HG03039 (cell line): ENCODE data around the gene MTUS2.
"Not testable (repeated sequence)": the region's sequence is repeated elsewhere in the genome, so short reads cannot be mapped to it uniquely, and the experiment has no call there.

Source experiments
- ATAC-seq: cut with Tn5 transposase; IDR thresholded peaks from one replicate; pipeline ENCODE4 v1.9.1; 2021; ENCODE audit warnings: mild to moderate bottlenecking, moderate library complexity; ENCODE audit not compliant: unreplicated experiment

The MTUS2 gene

GRCh38 chr13:29156136-29156535 is 336.0 kb downstream of the MTUS2 start:
- ATAC-seq, result no peak

- ATAC-seq, result no peak
These were observed 339.7 kb downstream of the MTUS2 start for GRCh38 chr13:29159871-29160270.

GRCh38 chr13:29160862-29161261 is 340.7 kb downstream of the MTUS2 start:
- ATAC-seq, result no peak

- ATAC-seq, result no peak
These were observed 341.5 kb downstream of the MTUS2 start for GRCh38 chr13:29161676-29162075.

- no peak for ATAC-seq
These were observed 342.6 kb downstream of the MTUS2 start for GRCh38 chr13:29162638-29163235.

GRCh38 chr13:29164116-29164515 is 344.0 kb downstream of the MTUS2 start:
- no peak for ATAC-seq

GRCh38 chr13:29165216-29165615 is 345.1 kb downstream of the MTUS2 start:
- no peak for ATAC-seq

- ATAC-seq, result no peak
These were observed 345.7 kb downstream of the MTUS2 start for GRCh38 chr13:29165840-29166239.

GRCh38 chr13:29170436-29171082 is 350.4 kb downstream of the MTUS2 start:
- ATAC-seq, result no peak

GRCh38 chr13:29171244-29171643 is 351.1 kb downstream of the MTUS2 start:
- no peak for ATAC-seq

- ATAC-seq, result no peak
These were observed 354.0 kb downstream of the MTUS2 start for GRCh38 chr13:29174093-29174492.

- no peak for ATAC-seq
These were observed 355.2 kb downstream of the MTUS2 start for GRCh38 chr13:29175250-29175873.

- no peak for ATAC-seq
These were observed 359.9 kb downstream of the MTUS2 start for GRCh38 chr13:29180055-29180454.

- no peak for ATAC-seq
These were observed 362.1 kb downstream of the MTUS2 start for GRCh38 chr13:29182216-29182615.

GRCh38 chr13:29185926-29186325 is 365.8 kb downstream of the MTUS2 start:
- ATAC-seq, result no peak

- ATAC-seq, result no peak
These were observed 367.4 kb downstream of the MTUS2 start for GRCh38 chr13:29187584-29187983.

GRCh38 chr13:29190298-29190697 is 370.2 kb downstream of the MTUS2 start:
- no peak for ATAC-seq

- no peak for ATAC-seq
These were observed 372.9 kb downstream of the MTUS2 start for GRCh38 chr13:29193083-29193482.

- no peak for ATAC-seq
These were observed 375.3 kb downstream of the MTUS2 start for GRCh38 chr13:29195456-29195855.

- ATAC-seq, result peak; percentile 82
These were observed 376.4 kb downstream of the MTUS2 start for GRCh38 chr13:29196409-29197074.

GRCh38 chr13:29202753-29203152 is 382.6 kb downstream of the MTUS2 start:
- not testable (repeated sequence) for ATAC-seq

- ATAC-seq, result no peak
These were observed 384.5 kb downstream of the MTUS2 start for GRCh38 chr13:29204651-29205050.
